Tibial artery (tissue), 4 donors: ENCODE results near the gene CORO2A.

Experiments used
- DNase-seq, 2 donors: peaks; one replicate each; pipeline ENCODE4 v3.0.0-alpha.2; 2019
- H3K27ac ChIP-seq, 2 donors: fragments of 200-600 bp; sonication (generic) in 1 of 2; 1 replicate in 1 of 2; 2 replicates in 1 of 2; pipeline ENCODE4 v1.5.1; 2018 to 2019; ENCODE audit warnings: mild to moderate bottlenecking in 1 of 2
- H3K27me3 ChIP-seq, 2 donors: fragments of 200-600 bp; sonication (generic) in 1 of 2; one replicate each; pipeline versions ENCODE4 v1.5.1 to v1.6.0; 2016 to 2019
- H3K36me3 ChIP-seq, 3 donors: fragments of 200-600 bp; sonication (generic) in 2 of 3; one replicate each; pipeline ENCODE4 v1.5.1; 2016 to 2019; ENCODE audit warnings: mild to moderate bottlenecking in 2 of 3
- H3K4me1 ChIP-seq, 4 donors: fragments of 200-600 bp; sonication (generic) in 2 of 4; 1 replicate in 3 of 4; 2 replicates in 1 of 4; pipeline ENCODE4 v1.5.1; 2016 to 2019
- H3K4me3 ChIP-seq, 2 donors: fragments of 200-600 bp; sonication (generic) in 1 of 2; 1 replicate in 1 of 2; 2 replicates in 1 of 2; pipeline ENCODE4 v1.5.1; 2018 to 2019; ENCODE audit warnings: mild to moderate bottlenecking in 2 of 2
- H3K9me3 ChIP-seq, 3 donors: fragments of 200-600 bp; sonication (generic) in 1 of 3; one replicate each; pipeline ENCODE4 v1.5.1; 2016 to 2019
- intact Hi-C: fragments of 100-400 bp; cut with DNase I; formaldehyde crosslinking; loops from one replicate; pipeline ENCODE4 v1.15.0; 2023; ENCODE audit warnings: low total_unique reads
- TF ChIP-seq, protein P1 (sequence below), 2 experiments: fragments of 200-600 bp in 1 of 2; fragments of 450-650 bp in 1 of 2; IDR thresholded peaks; one replicate each; pipeline ENCODE4 v1.5.1; 2017 to 2019; ENCODE audit warnings: antibody characterized with exemption in 2 of 2, mild to moderate bottlenecking in 1 of 2, moderate library complexity in 1 of 2

CORO2A gene

DNA sequence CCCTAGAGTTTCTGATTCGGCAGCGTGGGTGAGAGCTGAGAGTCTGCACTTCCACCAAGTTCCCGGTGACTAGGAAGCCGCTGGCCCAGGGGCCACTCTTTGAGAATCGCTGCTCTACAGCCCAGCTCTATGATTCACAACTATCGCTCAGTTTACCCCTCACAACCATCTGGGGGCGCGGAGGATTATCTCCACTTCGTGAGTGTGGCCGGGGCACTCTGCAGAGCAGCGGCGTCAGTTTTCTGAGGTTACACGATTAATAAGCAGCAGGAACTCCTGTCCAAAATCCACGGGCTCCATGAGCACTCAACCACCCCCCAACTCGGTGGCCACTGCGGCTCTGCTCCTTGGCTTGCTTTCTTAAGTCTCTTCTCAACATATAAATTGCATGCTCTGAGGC lies 19.3 kb downstream of the CORO2A start:
- Histone ChIP-seq H3K36me3 (no peaks in the 10 kb centered on the region), H3K4me3 (no peak overlapping the region), H3K4me1 (no peaks in the 10 kb centered on the region), H3K27me3 (peaks cover 0 to 17% of the 10 kb centered on the region in 2 donors), H3K9me3 (no peaks in the 10 kb centered on the region), H3K27ac (no peak overlapping the region)
- intact Hi-C loops, result no loop called here
- TF ChIP-seq, protein P1, sequence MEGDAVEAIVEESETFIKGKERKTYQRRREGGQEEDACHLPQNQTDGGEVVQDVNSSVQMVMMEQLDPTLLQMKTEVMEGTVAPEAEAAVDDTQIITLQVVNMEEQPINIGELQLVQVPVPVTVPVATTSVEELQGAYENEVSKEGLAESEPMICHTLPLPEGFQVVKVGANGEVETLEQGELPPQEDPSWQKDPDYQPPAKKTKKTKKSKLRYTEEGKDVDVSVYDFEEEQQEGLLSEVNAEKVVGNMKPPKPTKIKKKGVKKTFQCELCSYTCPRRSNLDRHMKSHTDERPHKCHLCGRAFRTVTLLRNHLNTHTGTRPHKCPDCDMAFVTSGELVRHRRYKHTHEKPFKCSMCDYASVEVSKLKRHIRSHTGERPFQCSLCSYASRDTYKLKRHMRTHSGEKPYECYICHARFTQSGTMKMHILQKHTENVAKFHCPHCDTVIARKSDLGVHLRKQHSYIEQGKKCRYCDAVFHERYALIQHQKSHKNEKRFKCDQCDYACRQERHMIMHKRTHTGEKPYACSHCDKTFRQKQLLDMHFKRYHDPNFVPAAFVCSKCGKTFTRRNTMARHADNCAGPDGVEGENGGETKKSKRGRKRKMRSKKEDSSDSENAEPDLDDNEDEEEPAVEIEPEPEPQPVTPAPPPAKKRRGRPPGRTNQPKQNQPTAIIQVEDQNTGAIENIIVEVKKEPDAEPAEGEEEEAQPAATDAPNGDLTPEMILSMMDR (IDR thresholded peaks at IDR 0.05), result no peak
- no peak for DNase-seq

DNA sequence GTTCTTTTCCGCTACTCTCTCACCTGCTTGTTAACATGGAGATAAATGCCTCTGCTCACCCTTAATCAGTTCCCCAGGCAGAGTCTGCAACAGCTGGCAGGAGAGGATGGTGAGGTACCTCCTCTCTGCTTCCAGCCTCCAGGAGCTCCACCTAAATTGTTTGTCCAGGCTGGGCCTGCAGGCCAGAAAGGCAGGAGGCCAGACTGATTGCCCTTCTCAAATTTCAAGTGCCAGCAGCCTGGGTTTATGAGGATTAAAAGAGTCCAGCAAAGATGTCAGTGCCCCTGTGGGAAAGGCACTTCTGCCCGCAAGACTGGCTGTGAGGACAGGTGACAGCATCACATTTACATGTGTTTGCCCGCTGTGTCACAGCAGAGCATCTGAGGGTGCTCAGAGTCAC lies 19.8 kb downstream of the CORO2A start:
- H3K27ac ChIP-seq, result no peak overlapping the region
- TF ChIP-seq, protein P1 (IDR thresholded peaks at IDR 0.05), result no peak
- H3K27me3 ChIP-seq, result peaks cover 0 to 17% of the 10 kb centered on the region in 2 donors
- no peaks in the 10 kb centered on the region for H3K36me3 ChIP-seq
- intact Hi-C loops, result no loop called here
- no peaks in the 10 kb centered on the region for H3K4me1 ChIP-seq
- H3K4me3 ChIP-seq, result no peak overlapping the region
- no peaks in the 10 kb centered on the region for H3K9me3 ChIP-seq
- DNase-seq, result no peak

DNA sequence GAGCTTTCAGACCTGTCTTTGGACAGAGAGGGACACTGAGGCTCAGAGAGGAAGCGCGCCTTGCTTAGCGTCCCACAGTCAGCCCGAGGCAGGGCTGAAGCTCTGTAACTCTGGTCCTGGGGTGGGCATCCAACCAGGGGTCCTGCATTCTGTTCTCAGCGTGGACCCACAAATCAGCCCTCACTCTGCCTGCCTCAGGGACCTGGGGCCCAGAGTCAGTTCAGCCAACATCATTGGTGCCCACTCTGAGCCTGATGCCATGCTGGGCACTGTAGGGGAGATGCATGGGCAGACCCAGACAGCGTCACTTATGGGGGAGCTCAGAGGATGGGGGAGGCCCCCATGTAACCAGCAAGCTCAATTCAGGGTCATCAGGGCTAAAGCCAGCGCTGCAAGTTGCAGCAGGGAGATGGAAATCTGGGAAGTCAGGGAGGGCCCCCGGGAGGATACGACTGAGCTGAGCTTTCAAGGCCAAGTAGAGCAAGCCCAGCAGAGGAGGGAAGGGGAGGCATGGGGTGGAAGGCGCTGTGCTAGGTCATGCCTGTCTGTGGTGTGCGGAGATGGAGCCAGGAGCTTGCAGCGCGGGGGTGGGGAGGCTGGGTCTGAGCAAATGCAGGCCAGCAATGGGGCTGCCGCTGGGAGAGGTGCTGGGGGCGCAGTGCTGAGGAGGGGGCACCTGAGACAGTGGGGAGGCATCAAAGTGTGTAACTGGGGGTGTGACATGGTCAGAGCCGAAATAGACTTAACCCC lies 21.1 kb downstream of the CORO2A start:
- Histone ChIP-seq H3K36me3 (no peaks in the 10 kb centered on the region), H3K27me3 (peaks cover 0 to 17% of the 10 kb centered on the region in 2 donors), H3K27ac (no peak overlapping the region), H3K9me3 (no peaks in the 10 kb centered on the region), H3K4me1 (no peaks in the 10 kb centered on the region), H3K4me3 (no peak overlapping the region)
- TF ChIP-seq, protein P1 (IDR thresholded peaks at IDR 0.05), result no peak
- intact Hi-C loops, result no loop called here
- DNase-seq, result no peak

DNA sequence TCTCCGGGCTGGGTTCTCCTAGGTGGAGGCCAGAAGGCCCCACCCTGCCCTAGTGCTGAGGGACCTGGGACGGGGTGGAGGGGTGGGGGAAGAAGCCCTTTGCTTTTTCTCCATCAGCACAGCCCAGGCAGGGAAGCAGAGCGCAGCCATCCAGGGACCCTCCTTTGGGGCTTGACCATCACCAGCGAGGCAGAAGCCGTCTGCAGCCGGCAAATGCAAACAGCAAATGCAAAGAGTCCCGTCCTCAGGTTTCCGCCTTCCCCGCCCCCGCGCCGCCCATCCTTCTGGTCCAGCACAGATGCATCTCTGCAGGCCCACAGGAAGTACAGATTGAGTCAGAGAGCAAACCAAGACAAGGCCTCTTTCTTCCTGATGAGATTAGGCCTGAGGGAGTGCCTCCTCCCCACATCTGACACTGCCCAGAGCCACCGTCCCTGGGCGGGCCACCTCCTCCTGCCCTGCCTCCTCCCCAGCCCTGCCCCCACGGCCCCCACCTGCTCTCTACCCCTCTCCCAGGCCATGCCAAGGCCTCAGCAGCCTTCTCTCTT lies 23.4 kb downstream of the CORO2A start:
- Histone ChIP-seq H3K4me1 (no peaks in the 10 kb centered on the region), H3K27ac (no peak overlapping the region), H3K27me3 (peaks cover 0 to 17% of the 10 kb centered on the region in 2 donors), H3K4me3 (no peak overlapping the region), H3K36me3 (no peaks in the 10 kb centered on the region), H3K9me3 (no peaks in the 10 kb centered on the region)
- no peak for DNase-seq
- TF ChIP-seq, protein P1 (IDR thresholded peaks at IDR 0.05), result no peak
- intact Hi-C loops, result no loop called here

DNA sequence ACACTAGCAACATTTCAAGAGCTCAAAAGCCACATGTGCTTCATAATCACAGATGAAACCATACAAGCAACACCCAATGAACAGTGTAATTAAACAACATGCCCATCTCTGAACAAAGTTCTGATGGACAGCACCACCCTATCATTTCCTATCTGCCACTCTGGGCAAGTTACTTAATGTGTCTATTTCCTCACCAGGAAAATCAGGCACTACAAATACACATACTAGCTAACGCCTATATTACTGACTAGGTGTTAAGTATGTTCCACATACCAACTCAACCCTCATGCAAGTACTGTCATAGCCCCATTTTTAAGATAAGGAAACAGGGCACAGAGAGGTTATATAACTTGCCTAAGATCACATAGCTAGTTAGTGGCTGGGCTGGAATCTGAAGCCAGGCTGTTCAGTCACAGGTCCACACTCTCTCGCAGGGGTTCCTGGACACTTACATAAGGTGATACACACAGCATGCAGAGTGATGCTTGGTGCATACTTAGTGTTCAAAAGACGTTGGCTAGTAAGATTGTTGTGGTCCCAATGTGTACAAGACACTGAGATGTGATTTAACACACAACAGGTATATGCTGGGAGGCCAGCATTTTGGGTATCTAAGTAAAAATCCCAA lies 24.2 kb downstream of the CORO2A start:
- Histone ChIP-seq H3K4me1 (no peaks in the 10 kb centered on the region), H3K27me3 (peaks cover 0 to 17% of the 10 kb centered on the region in 2 donors), H3K4me3 (no peak overlapping the region), H3K9me3 (no peaks in the 10 kb centered on the region), H3K36me3 (no peaks in the 10 kb centered on the region), H3K27ac (no peak overlapping the region)
- intact Hi-C loops, result no loop called here
- TF ChIP-seq, protein P1 (IDR thresholded peaks at IDR 0.05), result no peak
- no peak for DNase-seq
